GM18505 (cell line): ENCODE measurements around the gene LIF.

ENCODE experiments used
- ATAC-seq: cut with Tn5 transposase; IDR thresholded peaks from one replicate; pipeline ENCODE4 v1.9.1; 2021; ENCODE audit not compliant: unreplicated experiment
- POLR2A ChIP-seq: IDR thresholded peaks from 4 replicates; pipeline ENCODE4 v1.6.1; 2011; ENCODE audit warnings: borderline replicate concordance; ENCODE audit not compliant: insufficient read depth, insufficient read length; ENCODE audit errors: extremely low read depth

The LIF gene

GRCh38 chr22:30250039-30250565, 3.5 kb upstream of the LIF start:
- ATAC-seq, result no peak
- no peak for TF ChIP-seq POLR2A

GRCh38 chr22:30249049-30250038, 2.8 kb upstream of the LIF start:
- TF ChIP-seq POLR2A, result no peak
- ATAC-seq, result no peak

GRCh38 chr22:30248484-30248883, 1.9 kb upstream of the LIF start:
- no peak for ATAC-seq
- TF ChIP-seq POLR2A, result no peak

DNA sequence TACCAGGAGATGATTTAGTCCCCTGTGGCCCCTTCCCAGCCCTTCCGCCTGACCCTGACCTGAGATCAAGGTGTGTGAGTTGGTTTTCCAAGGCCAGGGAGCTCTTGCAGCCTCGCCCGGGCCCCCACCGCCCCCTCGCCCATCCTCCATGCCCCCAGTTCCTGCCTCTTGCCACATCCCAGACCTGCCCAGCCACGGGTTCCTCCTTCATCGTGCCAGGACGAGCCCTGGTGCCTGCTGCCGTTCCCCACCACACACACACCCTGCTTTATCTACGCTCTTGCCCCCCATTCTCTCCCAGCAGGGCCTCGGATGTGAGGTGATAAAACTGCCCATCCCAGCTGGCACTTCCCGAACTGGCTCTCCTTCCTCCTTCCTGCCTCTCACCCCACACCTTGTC, 1.4 kb upstream of the LIF start:
- TF ChIP-seq POLR2A, result no peak
- ATAC-seq, result no peak

DNA sequence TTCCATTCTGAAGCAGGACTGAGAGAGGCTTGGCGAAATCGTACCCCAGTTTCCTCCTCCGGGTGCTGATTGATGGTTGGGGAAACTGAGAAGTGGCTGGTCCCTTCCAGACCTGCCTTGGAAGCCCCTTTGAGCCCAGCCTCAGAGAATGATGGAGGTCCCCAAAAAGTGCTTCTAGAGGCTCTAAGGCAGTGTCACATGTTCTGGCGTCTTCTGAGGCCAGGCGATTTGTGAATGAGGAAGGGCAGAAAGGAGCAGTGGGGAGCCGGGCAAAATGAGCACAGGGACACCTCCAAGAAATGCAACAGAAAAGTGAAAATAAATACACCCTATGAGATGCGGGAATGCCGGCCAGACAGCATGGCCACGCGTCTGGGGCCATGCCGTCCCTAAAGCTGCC, 1.0 kb upstream of the LIF start:
- TF ChIP-seq POLR2A, result no peak
- ATAC-seq, result no peak

- TF ChIP-seq POLR2A, result no peak
- no peak for ATAC-seq
These were observed 336 bp upstream of the LIF start for GRCh38 chr22:30246814-30247376.

DNA sequence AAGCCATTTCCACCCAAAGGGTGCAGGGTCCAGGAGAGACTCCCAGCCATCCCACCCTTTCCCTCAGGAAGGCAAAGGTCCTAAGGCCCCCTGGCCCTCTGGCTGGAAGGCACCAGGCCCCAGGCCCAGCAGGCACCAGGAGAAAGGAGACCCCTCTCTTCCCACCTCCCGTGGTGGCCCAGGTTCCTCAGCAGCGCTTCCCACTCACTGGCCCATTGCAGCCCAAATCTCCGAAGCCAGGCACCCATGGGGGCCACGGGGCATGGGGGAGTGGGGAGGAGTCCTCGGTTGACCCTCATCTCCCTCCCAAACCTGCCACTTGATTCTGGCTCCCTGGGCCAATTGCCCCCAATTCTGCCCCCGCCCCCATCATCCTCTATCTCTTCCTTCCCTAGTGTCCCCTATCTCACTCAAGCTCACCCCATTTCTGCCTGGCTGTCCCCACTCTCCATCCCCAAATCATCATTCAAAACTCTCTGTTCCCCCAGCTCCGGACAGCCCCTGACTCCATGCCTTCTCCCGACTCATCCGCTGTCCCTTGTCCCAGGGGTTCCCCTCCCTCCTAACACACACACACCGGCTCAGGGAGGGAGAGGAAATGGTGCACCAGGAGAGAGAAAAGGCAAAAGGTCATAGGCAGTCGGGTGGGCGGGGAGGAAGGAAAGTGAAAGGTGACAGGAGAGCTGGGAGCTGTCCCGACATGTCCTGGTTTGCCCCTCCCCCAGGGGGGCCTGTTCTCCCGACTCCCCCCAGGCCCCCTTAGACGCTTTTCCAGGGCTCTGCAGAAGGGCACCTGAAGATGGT, 1.2 kb downstream of the LIF start:
- no peak for TF ChIP-seq POLR2A
- no peak for ATAC-seq

DNA sequence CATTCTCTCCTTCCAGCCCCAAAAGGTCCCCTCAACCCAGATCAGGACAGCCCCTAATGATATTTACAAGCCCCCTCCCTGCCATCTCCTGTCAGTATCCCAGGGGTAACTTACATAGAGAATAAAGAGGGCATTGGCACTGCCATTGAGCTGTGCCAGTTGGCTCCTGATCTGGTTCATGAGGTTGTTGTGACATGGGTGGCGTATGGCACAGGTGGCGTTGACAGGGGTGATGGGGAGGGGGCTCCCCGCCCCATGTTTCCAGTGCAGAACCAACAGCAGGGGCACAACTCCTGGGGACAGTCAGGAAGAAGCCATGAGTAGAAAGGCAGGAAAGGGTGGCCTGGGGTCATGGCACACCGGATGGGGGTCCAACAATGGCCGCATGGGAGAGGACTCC, 1.9 kb downstream of the LIF start:
- TF ChIP-seq POLR2A, result no peak
- ATAC-seq, result no peak

DNA sequence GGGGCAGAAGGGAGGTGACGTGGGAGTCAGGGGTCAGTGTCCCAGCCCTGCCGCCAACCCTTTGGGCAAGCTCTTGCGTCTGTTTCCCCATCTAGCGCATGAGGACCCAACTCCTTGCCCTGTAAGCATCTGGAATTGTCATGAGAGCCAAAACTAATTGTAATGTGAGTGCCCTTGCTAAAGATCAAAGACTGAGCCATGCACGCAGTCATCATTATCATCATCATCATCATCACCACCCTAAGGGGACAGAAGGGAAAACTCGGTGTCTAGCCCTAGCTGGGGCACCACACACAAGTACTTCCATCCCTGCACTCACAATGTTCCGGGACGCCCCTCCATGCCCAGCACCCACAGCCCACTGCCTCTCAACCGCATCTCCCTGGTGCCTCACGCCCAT, 2.5 kb downstream of the LIF start:
- ATAC-seq, result no peak
- no peak for TF ChIP-seq POLR2A

DNA sequence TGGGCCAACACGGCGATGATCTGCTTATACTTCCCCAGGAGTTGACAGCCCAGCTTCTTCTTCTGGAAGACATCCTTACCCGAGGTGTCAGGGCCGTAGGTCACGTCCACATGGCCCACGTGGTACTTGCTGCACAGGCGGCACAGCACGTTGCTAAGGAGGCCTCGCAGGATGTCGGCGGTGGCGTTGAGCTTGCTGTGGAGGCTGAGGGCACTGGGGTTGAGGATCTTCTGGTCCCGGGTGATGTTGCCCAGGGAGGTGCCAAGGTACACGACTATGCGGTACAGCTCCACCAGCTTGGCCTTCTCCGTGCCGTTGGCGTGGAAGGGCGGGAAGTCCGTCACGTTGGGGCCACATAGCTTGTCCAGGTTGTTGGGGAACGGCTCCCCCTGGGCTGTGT, 2.9 kb downstream of the LIF start:
- no peak for ATAC-seq
- TF ChIP-seq POLR2A, result no peak

GRCh38 chr22:30241576-30242371, 4.8 kb downstream of the LIF start:
- no peak for TF ChIP-seq POLR2A
- no peak for ATAC-seq

DNA sequence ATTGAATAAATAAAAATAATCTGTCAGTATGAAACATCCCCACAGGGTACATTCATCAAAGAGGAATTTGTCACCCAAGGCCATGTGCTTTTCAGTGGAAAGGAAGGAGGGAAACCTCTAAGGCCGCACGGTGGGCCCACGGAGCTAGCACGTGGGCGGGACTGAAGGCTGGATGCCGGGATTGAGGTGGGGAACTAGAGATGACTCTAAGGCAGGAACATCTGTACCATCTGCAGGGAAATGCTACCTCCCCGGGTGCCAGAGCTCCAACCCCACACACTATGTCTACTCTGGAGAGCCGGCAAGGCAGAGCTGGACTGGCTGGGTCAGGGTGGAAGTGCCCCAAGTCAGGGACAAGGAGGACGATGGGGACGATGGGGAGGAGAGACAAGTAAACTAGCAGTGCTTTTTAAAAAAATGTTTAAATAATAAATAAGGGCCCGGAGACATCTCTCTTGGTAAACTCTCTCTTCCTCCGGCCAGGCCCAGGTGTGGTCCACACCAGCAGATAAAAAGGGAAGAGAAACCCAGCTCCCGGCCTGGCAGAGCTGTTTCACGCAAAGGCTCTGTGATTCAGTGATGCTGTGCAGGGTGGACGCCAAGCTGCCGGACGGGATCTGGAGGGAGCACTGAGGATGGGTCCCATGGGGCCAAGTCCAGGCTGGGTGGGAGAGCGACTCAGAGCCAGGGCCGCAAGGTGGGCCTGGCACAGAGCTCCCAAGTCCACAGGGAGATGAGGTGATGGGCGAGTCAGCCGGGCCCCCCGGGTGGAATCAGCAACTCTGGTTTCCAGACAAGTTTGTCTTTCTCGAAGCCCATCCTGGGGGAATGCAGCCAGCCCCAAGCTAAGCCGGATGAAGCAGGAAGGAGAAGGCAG, 5.8 kb downstream of the LIF start:
- no peak for TF ChIP-seq POLR2A

More for the DNA sequence above, 5.8 kb downstream of the LIF start:
- ATAC-seq, result no peak
